Stimulated activated CD8-positive, alpha-beta memory T cell treated with anti-CD3 and anti-CD28 coated beads, Interleukin-2, amount 100 ng/mL, for 1 hour (primary cell): ENCODE results near the gene MT1X.
"Not testable (repeated sequence)": the region's sequence is repeated elsewhere in the genome, so short reads cannot be mapped to it uniquely, and the experiment has no call there.

Experiments
- DNase-seq, 2 donors: peaks; one replicate each; pipeline ENCODE4 v3.0.0-alpha.2; 2020; ENCODE audit warnings: low read depth in 2 of 2

The MT1X gene

GRCh38 chr16:56653218-56653617, 29.1 kb upstream of the MT1X start:
- no peak for DNase-seq

- peak; percentile 37 to 55 for DNase-seq
Measured at GRCh38 chr16:56657555-56658326, 24.5 kb upstream of the MT1X start, which contains the start of gene MT1F. MT1F (plus strand) TSS chr16:56657959; CDS start chr16:56658059, 100 bp downstream.

GRCh38 chr16:56658327-56658875, 23.9 kb upstream of the MT1X start:
- DNase-seq: no peak

- DNase-seq: no peak
Measured at GRCh38 chr16:56662357-56663354, 19.6 kb upstream of the MT1X start.

GRCh38 chr16:56664506-56664905, 17.8 kb upstream of the MT1X start:
- no peak for DNase-seq

- DNase-seq: not testable (repeated sequence)
Measured at GRCh38 chr16:56665286-56666261, 16.7 kb upstream of the MT1X start.

GRCh38 chr16:56667581-56668571, 14.4 kb upstream of the MT1X start, which contains the start of gene MT1G:
MT1G (minus strand) TSS chr16:56668065; CDS start chr16:56667993, 72 bp downstream.
- DNase-seq: no peak

GRCh38 chr16:56669005-56669839, 13.0 kb upstream of the MT1X start, which contains the start of gene MT1H:
MT1H (plus strand) TSS chr16:56669814; CDS start chr16:56669885, 71 bp downstream.
- DNase-seq: no peak

- no peak for DNase-seq
Measured at GRCh38 chr16:56669840-56670619, 12.2 kb upstream of the MT1X start.

GRCh38 chr16:56670620-56670934, 11.7 kb upstream of the MT1X start:
- no peak for DNase-seq

GRCh38 chr16:56671691-56672090, 10.6 kb upstream of the MT1X start:
- DNase-seq: not testable (repeated sequence)

GRCh38 chr16:56672171-56672570, 10.1 kb upstream of the MT1X start:
- not testable (repeated sequence) for DNase-seq

GRCh38 chr16:56672761-56673536, 9.3 kb upstream of the MT1X start:
- DNase-seq: no peak

GRCh38 chr16:56673921-56674320, 8.3 kb upstream of the MT1X start:
- no peak for DNase-seq

GRCh38 chr16:56674570-56674969, 7.7 kb upstream of the MT1X start:
- DNase-seq: not testable (repeated sequence)

- DNase-seq: no peak
Measured at GRCh38 chr16:56675685-56676210, 6.5 kb upstream of the MT1X start.

GRCh38 chr16:56677474-56677873, 4.8 kb upstream of the MT1X start:
- DNase-seq: no peak
